K562 (cell line): ENCODE measurements around the gene INVS. TPM values are rescaled to one million over a fixed set of nuclear protein-coding genes. Genes with fewer than 3 reads are reported as not detected.
A peak's percentile ranks its signal among the peaks of the same experiment; 100 is the strongest.

ENCODE experiments used
- ADNP ChIP-seq: fragments of 200-800 bp; sonication (Bioruptor generic); IDR thresholded peaks from 2 replicates; pipeline ENCODE4 v1.6.1; 2016; ENCODE audit warnings: missing genetic modification characterization, missing compliant biosample characterization
- CCAR2 ChIP-seq: fragments of 200-400 bp; formaldehyde crosslinking; IDR thresholded peaks from 2 replicates; pipeline ENCODE4 v1.6.1; 2017; ENCODE audit warnings: mild to moderate bottlenecking, low read depth, low read length
- GATAD2B ChIP-seq: fragments of 450-650 bp; IDR thresholded peaks from 2 replicates; pipeline ENCODE4 v1.6.1; 2017; ENCODE audit warnings: mild to moderate bottlenecking, borderline replicate concordance
- JUND ChIP-seq, 2 experiments: IDR thresholded peaks; 2 replicates in 1 of 2; 3 replicates in 1 of 2; pipeline ENCODE4 v1.6.1; 2011; ENCODE audit warnings: borderline replicate concordance in 2 of 2, low read depth in 2 of 2, low read length in 2 of 2, improper control_type of control experiment in 1 of 2, missing biosample characterization in 1 of 2, missing genetic modification characterization in 1 of 2, missing genetic modification reagents in 1 of 2
- KDM2B ChIP-seq: fragments of 250-450 bp; sonication (Bioruptor Pico); IDR thresholded peaks from 2 replicates; pipeline ENCODE4 v1.8.0; 2021; ENCODE audit warnings: mild to moderate bottlenecking, moderate library complexity
- MYC ChIP-seq, 2 experiments: fragments of 250-450 bp in 1 of 2; sonication (Bioruptor Pico) in 1 of 2; IDR thresholded peaks; 2 replicates each; pipeline versions ENCODE4 v1.5.1 to v1.6.1; 2012 to 2021; ENCODE audit warnings: low read depth in 2 of 2, borderline replicate concordance in 1 of 2, improper control_type of control experiment in 1 of 2, low read length in 1 of 2, mild to moderate bottlenecking in 1 of 2, moderate library complexity in 1 of 2
- NCOA1 ChIP-seq: fragments of 450-650 bp; IDR thresholded peaks from 2 replicates; pipeline ENCODE4 v1.6.1; 2016; ENCODE audit warnings: low read depth
- NONO ChIP-seq, 2 experiments: fragments of 200-400 bp in 1 of 2; fragments of 450-650 bp in 1 of 2; formaldehyde crosslinking in 1 of 2; IDR thresholded peaks; 2 replicates each; pipeline ENCODE4 v1.6.1; 2017; ENCODE audit warnings: low read depth in 2 of 2, mild to moderate bottlenecking in 2 of 2, moderate library complexity in 2 of 2, low read length in 1 of 2
- NR2C2 ChIP-seq, 2 experiments: fragments of 200-800 bp in 1 of 2; sonication (Bioruptor generic) in 1 of 2; sonication (generic) in 1 of 2; formaldehyde crosslinking in 1 of 2; IDR thresholded peaks; 2 replicates each; pipeline versions ENCODE4 v1.6.1 to v1.8.0; 2016 to 2022; ENCODE audit warnings: mild to moderate bottlenecking in 1 of 2, missing compliant biosample characterization in 1 of 2, missing genetic modification characterization in 1 of 2, missing genetic modification reagents in 1 of 2
- SMARCC2 ChIP-seq: fragments of 450-650 bp; IDR thresholded peaks from 2 replicates; pipeline ENCODE4 v1.6.1; 2017; ENCODE audit warnings: antibody characterized with exemption, moderate library complexity, mild to moderate bottlenecking, low read depth
- SREBF2 ChIP-seq: sonication (generic); formaldehyde crosslinking; IDR thresholded peaks from 2 replicates; pipeline ENCODE4 v1.4.0; 2020; ENCODE audit warnings: mild to moderate bottlenecking, missing genetic modification reagents
- ZKSCAN3 ChIP-seq: fragments of 250-450 bp; sonication (Bioruptor Pico); IDR thresholded peaks from 2 replicates; pipeline ENCODE4 v1.4.0; 2020
- ZNF121 ChIP-seq: sonication (generic); formaldehyde crosslinking; conservative IDR thresholded peaks from 2 replicates; pipeline ENCODE4 v1.8.0; 2022; ENCODE audit warnings: missing genetic modification reagents
- ZNF76 ChIP-seq: fragments of 250-450 bp; sonication (Bioruptor Pico); IDR thresholded peaks from 2 replicates; pipeline ENCODE4 v1.4.0; 2020; ENCODE audit warnings: mild to moderate bottlenecking, moderate library complexity, borderline replicate concordance
- polyA plus RNA-seq, 8 experiments: library from polyadenylated mRNA; depleted of rRNA in 4 of 8; stranded (reverse) in 5 of 8; unstranded in 3 of 8; fragments of >200 nt; fragmentation: Nextera tagmentation in 2 of 8; fragmentation: Illumina TruSeq in 1 of 8; extraction: Ambion mirVana in 2 of 8; extraction: Trizol in 1 of 8; gene quantifications; 2 replicates each; pipeline versions ENCODE4 v1.2.1 to v1.2.3, GENCODE V29; 2011 to 2014; ENCODE audit warnings: inconsistent platforms in 1 of 8, missing spikeins in 1 of 8
- total RNA-seq, 7 experiments: library from RNA; depleted of rRNA in 6 of 7; stranded (reverse); fragments of >200 nt in 6 of 7; fragmentation: Illumina TruSeq in 2 of 7; extraction: Trizol in 2 of 7; gene quantifications; 2 replicates each; pipeline versions ENCODE4 v1.2.1 to v1.2.3, GENCODE V29; 2011 to 2021; ENCODE audit warnings: low replicate concordance in 1 of 7
- TF ChIP-seq, protein P1 (sequence below): fragments of 250-450 bp; sonication (Bioruptor Pico); IDR thresholded peaks from 2 replicates; pipeline ENCODE4 v1.9.0; 2021; ENCODE audit warnings: mild to moderate bottlenecking, inconsistent platforms
- TF ChIP-seq, protein P2 (sequence below), 2 experiments: IDR thresholded peaks; 2 replicates each; pipeline ENCODE4 v1.6.1; 2011; ENCODE audit warnings: borderline replicate concordance in 1 of 2, control low read depth in 1 of 2, low read depth in 1 of 2, low read length in 1 of 2, mild to moderate bottlenecking in 1 of 2, mixed read lengths in 1 of 2, moderate library complexity in 1 of 2; ENCODE audit not compliant: insufficient read depth in 1 of 2, insufficient read length in 1 of 2, poor library complexity in 1 of 2, severe bottlenecking in 1 of 2; ENCODE audit errors: extremely low read depth in 1 of 2
- TF ChIP-seq, protein P3 (sequence below): fragments of 450-650 bp; IDR thresholded peaks from 2 replicates; pipeline ENCODE4 v1.6.1; 2016; ENCODE audit warnings: antibody characterized with exemption
- TF ChIP-seq, protein P4 (sequence below): fragments of 450-650 bp; formaldehyde crosslinking; IDR thresholded peaks from 2 replicates; pipeline ENCODE4 v1.4.0; 2020; ENCODE audit warnings: mild to moderate bottlenecking

The INVS gene
- total and polyA plus RNA-seq, 9 of the 15 experiments (the other 6 are each of a cell fraction or from before 2014, with no cell fraction given), result 0.77 to 18.5 (median 10.0) TPM

DNA sequence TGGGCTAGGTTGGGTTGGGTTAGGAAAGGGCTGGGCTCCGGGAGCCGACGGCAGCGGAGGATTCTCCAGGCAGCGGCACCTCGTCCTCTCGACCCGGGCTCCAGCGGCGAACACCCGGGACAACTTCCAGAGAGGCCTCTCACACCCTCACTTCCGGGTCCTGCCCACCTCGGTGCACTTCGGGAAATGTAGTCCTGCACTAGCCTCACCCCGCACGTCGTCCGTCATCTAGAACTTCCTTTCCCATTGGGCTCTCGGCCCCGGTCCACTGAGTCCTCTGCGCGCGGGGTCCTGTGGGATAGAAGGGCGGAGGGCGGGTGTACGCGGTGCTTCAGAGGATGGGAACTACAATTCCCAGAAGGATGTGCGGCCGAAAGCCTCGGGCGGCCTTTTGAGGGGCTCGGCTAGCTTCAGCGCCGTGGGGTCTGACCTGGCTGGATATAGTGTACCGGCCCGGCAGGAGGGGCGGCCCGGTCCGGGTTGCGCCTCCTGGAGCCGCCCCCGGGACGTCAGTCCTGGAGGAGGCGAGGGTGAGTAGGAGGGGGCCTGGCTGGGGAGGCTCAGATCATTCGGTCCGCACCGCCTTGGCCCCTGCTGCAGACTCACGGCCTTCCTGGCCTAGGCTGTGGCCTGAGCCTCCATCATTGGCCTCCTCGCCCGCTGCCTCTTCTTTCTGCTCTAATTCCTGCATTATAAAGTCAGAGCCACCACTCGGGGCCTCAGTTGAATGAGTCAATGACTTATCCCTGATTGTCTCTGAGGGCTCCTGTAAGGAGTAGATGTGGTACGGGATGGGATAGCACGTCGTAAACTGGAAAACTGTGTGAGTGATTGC, at the start of gene INVS, which contains the start of gene ERP44 (continued):
- TF ChIP-seq MYC (IDR thresholded peaks at IDR 0.05; ENCODE audit: low read depth, low read length) (peak; percentile 15; the same call in 1 of the 2 replicates), MYC (CRISPR knock-in tag; IDR thresholded peaks at IDR 0.05; ENCODE audit: borderline replicate concordance, low read depth) (no peak), SREBF2 (no peak), JUND (IDR thresholded peaks at IDR 0.05; ENCODE audit: borderline replicate concordance, low read depth, low read length) (peak; percentile 48; the same call in 1 of the 2 replicates), JUND (tag; IDR thresholded peaks at IDR 0.05; ENCODE audit: borderline replicate concordance, low read depth, low read length) (no peak; the same call in 2 of the 3 replicates), NONO (IDR thresholded peaks at IDR 0.05; ENCODE audit: low read depth in 2 of 2, low read length in 1 of 2) (no peak), NR2C2 (CRISPR knock-in tag; IDR thresholded peaks at IDR 0.05) (peak; percentile 85), NR2C2 (tag; IDR thresholded peaks at IDR 0.05) (peak; percentile 98), ADNP (tag) (no peak), KDM2B (CRISPR knock-in tag) (no peak), ZNF121 (CRISPR knock-in tag) (no peak), ZNF76 (CRISPR knock-in tag) (peak; percentile 87; the same call in 1 of the 2 replicates), GATAD2B (no peak), SMARCC2 (no peak), ZKSCAN3 (CRISPR knock-in tag) (no peak), CCAR2 (no peak), NCOA1 (peak; percentile 79)
- TF ChIP-seq, protein P1, sequence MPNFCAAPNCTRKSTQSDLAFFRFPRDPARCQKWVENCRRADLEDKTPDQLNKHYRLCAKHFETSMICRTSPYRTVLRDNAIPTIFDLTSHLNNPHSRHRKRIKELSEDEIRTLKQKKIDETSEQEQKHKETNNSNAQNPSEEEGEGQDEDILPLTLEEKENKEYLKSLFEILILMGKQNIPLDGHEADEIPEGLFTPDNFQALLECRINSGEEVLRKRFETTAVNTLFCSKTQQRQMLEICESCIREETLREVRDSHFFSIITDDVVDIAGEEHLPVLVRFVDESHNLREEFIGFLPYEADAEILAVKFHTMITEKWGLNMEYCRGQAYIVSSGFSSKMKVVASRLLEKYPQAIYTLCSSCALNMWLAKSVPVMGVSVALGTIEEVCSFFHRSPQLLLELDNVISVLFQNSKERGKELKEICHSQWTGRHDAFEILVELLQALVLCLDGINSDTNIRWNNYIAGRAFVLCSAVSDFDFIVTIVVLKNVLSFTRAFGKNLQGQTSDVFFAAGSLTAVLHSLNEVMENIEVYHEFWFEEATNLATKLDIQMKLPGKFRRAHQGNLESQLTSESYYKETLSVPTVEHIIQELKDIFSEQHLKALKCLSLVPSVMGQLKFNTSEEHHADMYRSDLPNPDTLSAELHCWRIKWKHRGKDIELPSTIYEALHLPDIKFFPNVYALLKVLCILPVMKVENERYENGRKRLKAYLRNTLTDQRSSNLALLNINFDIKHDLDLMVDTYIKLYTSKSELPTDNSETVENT (CRISPR knock-in tag), result no peak
- TF ChIP-seq, protein P2, sequence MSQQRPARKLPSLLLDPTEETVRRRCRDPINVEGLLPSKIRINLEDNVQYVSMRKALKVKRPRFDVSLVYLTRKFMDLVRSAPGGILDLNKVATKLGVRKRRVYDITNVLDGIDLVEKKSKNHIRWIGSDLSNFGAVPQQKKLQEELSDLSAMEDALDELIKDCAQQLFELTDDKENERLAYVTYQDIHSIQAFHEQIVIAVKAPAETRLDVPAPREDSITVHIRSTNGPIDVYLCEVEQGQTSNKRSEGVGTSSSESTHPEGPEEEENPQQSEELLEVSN (IDR thresholded peaks at IDR 0.05; ENCODE audit: borderline replicate concordance in 1 of 2, extremely low read depth in 1 of 2, insufficient read depth in 1 of 2, insufficient read length in 1 of 2, low read depth in 1 of 2, low read length in 1 of 2, poor library complexity in 1 of 2, severe bottlenecking in 1 of 2), result no peak
- TF ChIP-seq, protein P3, sequence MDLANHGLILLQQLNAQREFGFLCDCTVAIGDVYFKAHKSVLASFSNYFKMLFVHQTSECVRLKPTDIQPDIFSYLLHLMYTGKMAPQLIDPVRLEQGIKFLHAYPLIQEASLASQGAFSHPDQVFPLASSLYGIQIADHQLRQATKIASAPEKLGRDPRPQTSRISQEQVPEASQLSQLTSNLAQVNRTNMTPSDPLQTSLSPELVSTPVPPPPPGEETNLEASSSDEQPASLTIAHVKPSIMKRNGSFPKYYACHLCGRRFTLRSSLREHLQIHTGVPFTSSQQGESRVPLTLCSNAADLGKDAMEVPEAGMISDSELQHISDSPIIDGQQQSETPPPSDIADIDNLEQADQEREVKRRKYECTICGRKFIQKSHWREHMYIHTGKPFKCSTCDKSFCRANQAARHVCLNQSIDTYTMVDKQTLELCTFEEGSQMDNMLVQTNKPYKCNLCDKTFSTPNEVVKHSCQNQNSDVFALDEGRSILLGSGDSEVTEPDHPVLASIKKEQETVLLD, result no peak
- TF ChIP-seq, protein P4, sequence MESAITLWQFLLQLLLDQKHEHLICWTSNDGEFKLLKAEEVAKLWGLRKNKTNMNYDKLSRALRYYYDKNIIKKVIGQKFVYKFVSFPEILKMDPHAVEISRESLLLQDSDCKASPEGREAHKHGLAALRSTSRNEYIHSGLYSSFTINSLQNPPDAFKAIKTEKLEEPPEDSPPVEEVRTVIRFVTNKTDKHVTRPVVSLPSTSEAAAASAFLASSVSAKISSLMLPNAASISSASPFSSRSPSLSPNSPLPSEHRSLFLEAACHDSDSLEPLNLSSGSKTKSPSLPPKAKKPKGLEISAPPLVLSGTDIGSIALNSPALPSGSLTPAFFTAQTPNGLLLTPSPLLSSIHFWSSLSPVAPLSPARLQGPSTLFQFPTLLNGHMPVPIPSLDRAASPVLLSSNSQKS (CRISPR knock-in tag), result no peak
